Spleen (tissue), 11 donors: ENCODE results near the gene IFT27. TPM values are rescaled to one million over a fixed set of nuclear protein-coding genes. Genes with fewer than 3 reads are reported as not detected.

Experiments used
- DNase-seq: peaks from one replicate; pipeline ENCODE4 v3.0.0-alpha.2; 2020
- H3K27ac ChIP-seq, 8 donors: fragments of 200-600 bp; sonication (generic) in 7 of 8; 1 replicate in 4 of 8; 2 replicates in 4 of 8; pipeline versions ENCODE4 v1.5.0 to v1.8.0; 2016 to 2021; ENCODE audit warnings: inconsistent platforms in 4 of 8, mild to moderate bottlenecking in 4 of 8, moderate library complexity in 1 of 8
- H3K27me3 ChIP-seq, 7 donors: fragments of 200-600 bp; sonication (generic) in 6 of 7; replicated peaks in 1 of 7; 1 replicate in 4 of 7; 2 replicates in 3 of 7; pipeline versions ENCODE4 v1.5.0 to v1.8.0; 2016 to 2021; ENCODE audit warnings: inconsistent platforms in 3 of 7, mild to moderate bottlenecking in 1 of 7
- H3K36me3 ChIP-seq, 6 donors: fragments of 200-600 bp; sonication (generic) in 5 of 6; 1 replicate in 4 of 6; 2 replicates in 2 of 6; pipeline versions ENCODE4 v1.5.0 to v1.8.0; 2016 to 2021; ENCODE audit warnings: inconsistent platforms in 2 of 6
- H3K4me1 ChIP-seq, 6 donors: fragments of 200-600 bp; sonication (generic) in 5 of 6; 1 replicate in 3 of 6; 2 replicates in 3 of 6; pipeline versions ENCODE4 v1.5.0 to v1.8.0; 2016 to 2021; ENCODE audit warnings: inconsistent platforms in 3 of 6
- H3K4me3 ChIP-seq, 8 donors: fragments of 200-600 bp; sonication (generic) in 7 of 8; 1 replicate in 4 of 8; 2 replicates in 4 of 8; pipeline versions ENCODE4 v1.5.0 to v1.8.0; 2016 to 2021; ENCODE audit warnings: inconsistent platforms in 4 of 8, mild to moderate bottlenecking in 4 of 8, moderate library complexity in 2 of 8
- H3K9me3 ChIP-seq, 8 donors: fragments of 200-600 bp; sonication (generic) in 7 of 8; 1 replicate in 4 of 8; 2 replicates in 4 of 8; pipeline versions ENCODE4 v1.5.0 to v1.8.0; 2016 to 2021; ENCODE audit warnings: inconsistent platforms in 4 of 8
- CTCF ChIP-seq, 11 experiments: fragments of 200-600 bp in 7 of 11; fragments of 450-650 bp in 4 of 11; sonication (generic) in 4 of 11; IDR thresholded peaks in 8 of 11; conservative IDR thresholded peaks in 3 of 11; 1 replicate in 7 of 11; 2 replicates in 4 of 11; pipeline versions ENCODE4 v1.4.0 to v1.8.0; 2016 to 2021; ENCODE audit warnings: antibody characterized with exemption in 11 of 11, inconsistent platforms in 4 of 11, mild to moderate bottlenecking in 1 of 11
- POLR2A ChIP-seq, 3 donors: fragments of 450-650 bp; IDR thresholded peaks; one replicate each; pipeline ENCODE4 v1.5.1; 2017; ENCODE audit warnings: antibody characterized with exemption in 3 of 3, mild to moderate bottlenecking in 1 of 3
- POLR2AphosphoS5 ChIP-seq, 3 donors: sonication (generic); formaldehyde crosslinking; IDR thresholded peaks; one replicate each; pipeline ENCODE4 v1.5.1; 2017; ENCODE audit warnings: antibody characterized with exemption in 3 of 3
- WGBS, 5 donors: extraction: QIAGEN DNeasy Blood & Tissue Kit in 3 of 5; methylation state at CpG; one replicate each; pipeline versions ENCODE4 v1.1.5 to v1.1.7; 2013 to 2018; 5-methylcytosine and 5-hydroxymethylcytosine counted together
- intact Hi-C: fragments of 100-400 bp; cut with DNase I; formaldehyde crosslinking; loops from one replicate; pipeline ENCODE4 v1.15.0; 2023; ENCODE audit warnings: low total_unique reads
- polyA plus RNA-seq, 3 donors: library from polyadenylated mRNA; stranded (reverse); fragments of 200-250 nt; gene quantifications; one replicate each; pipeline ENCODE4 v1.2.1, GENCODE V29; 2013
- total RNA-seq, 7 donors: library from RNA; depleted of rRNA in 3 of 7; stranded (reverse); fragments of >200 nt in 3 of 7; fragmentation: NEBNext Ultra II Directional in 4 of 7; extraction: Animal tissue kit (Norgen Biotek cat#: 25700) in 4 of 7; gene quantifications; one replicate each; pipeline versions ENCODE4 v1.1.0 to v1.2.1, GENCODE V29; 2016 to 2021
- donor health status: healthy with polysubstance abuse.
- donor health status: DM: no; HTN: no; CAD: no; lungs with moderate emphysema.
- donor health status: DM: no; HTN: no; CAD: no.
- donor health status: Bipolar disorder and iron deficiency.
- donor health status: healthy.
- donor health status: DM: no; HTN: no; CAD: no.
- donor health status: DM: yes; HTN: yes; CAD: no.

IFT27 gene
- total and polyA plus RNA-seq, 10 donors, result 12.4 to 35.4 (median 22.4) TPM

GRCh38 chr22:36807627-36808026 lies 31.7 kb upstream of the IFT27 start:
- WGBS, 5 donors, result 80 to 94% (median 86%) methylated on average over 7 of the region's 7 CpGs
- no peak overlapping the region for H3K4me3 ChIP-seq
- no peak for DNase-seq
- H3K4me1 ChIP-seq, result peaks cover 0 to 18% (median 0%) of the 10 kb centered on the region in 6 donors
- no peaks in the 10 kb centered on the region for H3K36me3 ChIP-seq
- intact Hi-C loops, result no loop called here
- TF ChIP-seq POLR2A (IDR thresholded peaks at IDR 0.05) (no peak), CTCF (IDR thresholded peaks at IDR 0.05 in 8 of 11, conservative IDR thresholded peaks at IDR 0.05 in 3 of 11) (no peak), POLR2AphosphoS5 (IDR thresholded peaks at IDR 0.05) (no peak)
- no peak overlapping the region for H3K27ac ChIP-seq
- peaks cover 0 to 34% (median 0%) of the 10 kb centered on the region in 7 donors for H3K27me3 ChIP-seq
- H3K9me3 ChIP-seq, result no peaks in the 10 kb centered on the region

- Histone ChIP-seq H3K27me3 (peaks cover 0 to 35% (median 0%) of the 10 kb centered on the region in 7 donors), H3K9me3 (no peaks in the 10 kb centered on the region), H3K4me1 (peaks cover 0 to 18% (median 0%) of the 10 kb centered on the region in 6 donors), H3K36me3 (no peaks in the 10 kb centered on the region), H3K4me3 (no peak overlapping the region), H3K27ac (no peak overlapping the region)
- TF ChIP-seq POLR2AphosphoS5 (IDR thresholded peaks at IDR 0.05), result no peak
- 45 to 71% (median 61%) methylated on average over 6 of the region's 6 CpGs for WGBS, 5 donors
- intact Hi-C loops, result no loop called here
- DNase-seq, result no peak
Observed at GRCh38 chr22:36806835-36807234, 30.9 kb upstream of the IFT27 start.

- H3K27me3 ChIP-seq, result peaks cover 0 to 47% (median 0%) of the 10 kb centered on the region in 7 donors
- intact Hi-C loops, result no loop called here
- H3K36me3 ChIP-seq, result no peaks in the 10 kb centered on the region
- no peak overlapping the region for H3K27ac ChIP-seq
- no peaks in the 10 kb centered on the region for H3K9me3 ChIP-seq
- 62 to 80% (median 73%) methylated on average over 1 of the region's 1 CpG for WGBS, 5 donors
- no peak for TF ChIP-seq POLR2AphosphoS5 (IDR thresholded peaks at IDR 0.05)
- no peak for TF ChIP-seq CTCF (IDR thresholded peaks at IDR 0.05 in 8 of 11, conservative IDR thresholded peaks at IDR 0.05 in 3 of 11)
- peaks cover 0 to 10% (median 0%) of the 10 kb centered on the region in 6 donors for H3K4me1 ChIP-seq
- DNase-seq, result no peak
- no peak overlapping the region for H3K4me3 ChIP-seq
Observed at GRCh38 chr22:36803358-36803757, 27.4 kb upstream of the IFT27 start.

GRCh38 chr22:36798674-36799066 lies 22.8 kb upstream of the IFT27 start:
- no peaks in the 10 kb centered on the region for H3K9me3 ChIP-seq
- H3K4me1 ChIP-seq, result no peaks in the 10 kb centered on the region
- H3K27me3 ChIP-seq, result peaks cover 0 to 20% (median 0%) of the 10 kb centered on the region in 7 donors
- H3K36me3 ChIP-seq, result no peaks in the 10 kb centered on the region
- TF ChIP-seq CTCF (IDR thresholded peaks at IDR 0.05 in 8 of 11, conservative IDR thresholded peaks at IDR 0.05 in 3 of 11) (no peak), POLR2AphosphoS5 (IDR thresholded peaks at IDR 0.05) (no peak), POLR2A (IDR thresholded peaks at IDR 0.05) (no peak)
- intact Hi-C loops, result no loop called here
- DNase-seq, result no peak
- WGBS, 5 donors, result 80 to 94% (median 84%) methylated on average over 9 to 11 of the region's 11 CpGs
- H3K4me3 ChIP-seq, result no peak overlapping the region
- H3K27ac ChIP-seq, result no peak overlapping the region
